Upper lobe of right lung (tissue), 1 donor: ENCODE results near the gene PLRG1. TPM values are rescaled to one million over a fixed set of nuclear protein-coding genes. Genes with fewer than 3 reads are reported as not detected.
A peak's percentile ranks its signal among the peaks of the same experiment; 100 is the strongest.

Source experiments
- ATAC-seq: fragments of 200-7000 bp; cut with Tn5 transposase; one replicate; pipeline ENCODE4 v1.9.1; 2020; ENCODE audit warnings: mild to moderate bottlenecking, moderate library complexity
- DNase-seq: peaks from one replicate; pipeline ENCODE4 v3.0.0-alpha.2; 2020
- H3K27ac ChIP-seq: fragments of 200-600 bp; one replicate; pipeline ENCODE4 v1.8.0; 2022
- H3K27me3 ChIP-seq: fragments of 200-600 bp; one replicate; pipeline ENCODE4 v1.8.0; 2022; ENCODE audit warnings: mild to moderate bottlenecking
- H3K36me3 ChIP-seq: fragments of 200-600 bp; one replicate; pipeline ENCODE4 v1.8.0; 2022
- H3K4me1 ChIP-seq: fragments of 200-600 bp; one replicate; pipeline ENCODE4 v1.8.0; 2022
- H3K4me3 ChIP-seq: fragments of 200-600 bp; one replicate; pipeline ENCODE4 v1.8.0; 2022; ENCODE audit warnings: mild to moderate bottlenecking
- H3K9me3 ChIP-seq: fragments of 200-600 bp; one replicate; pipeline ENCODE4 v1.8.0; 2022
- intact Hi-C: fragments of 100-400 bp; cut with DNase I; formaldehyde crosslinking; loops from one replicate; pipeline ENCODE4 v1.11.0; 2022
- total RNA-seq: library from RNA; stranded (reverse); fragmentation: NEBNext Ultra II Directional; extraction: Animal tissue kit (Norgen Biotek cat#: 25700); gene quantifications from one replicate; pipeline ENCODE4 v1.2.1, GENCODE V29; 2021
- TF ChIP-seq, protein P1 (sequence below): fragments of 200-600 bp; IDR thresholded peaks from one replicate; pipeline ENCODE4 v1.8.0; 2022; ENCODE audit warnings: antibody characterized with exemption
- donor health status: DM: no; HTN: yes; CAD: no; lungs with severe emphysema.

The PLRG1 gene
- total RNA-seq, 1 donor from 2014 or later = 68.8 TPM

DNA sequence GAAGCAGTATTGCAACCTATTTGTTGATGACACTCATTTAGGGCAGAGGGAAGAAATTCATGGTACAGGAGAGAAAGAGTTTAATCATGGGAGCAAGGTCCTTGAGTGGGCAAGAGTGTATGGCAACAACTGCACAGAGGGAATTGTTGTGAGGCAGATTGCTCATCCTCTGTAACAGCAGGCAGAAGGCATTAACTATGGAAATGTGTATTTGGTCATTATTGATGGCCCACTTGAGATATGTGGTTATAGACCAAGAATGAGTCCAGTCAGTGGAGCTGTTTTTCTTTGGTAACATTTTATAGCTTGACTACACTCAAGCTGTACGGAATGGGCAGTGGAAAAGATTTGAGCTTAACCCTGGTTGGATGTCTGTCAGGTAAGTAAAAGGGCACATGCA is 15.9 kb downstream of the PLRG1 start:
- Histone ChIP-seq H3K27me3 (no peaks in the 10 kb centered on the region), H3K4me3 (no peak overlapping the region), H3K27ac (no peak overlapping the region), H3K9me3 (no peaks in the 10 kb centered on the region), H3K4me1 (no peaks in the 10 kb centered on the region), H3K36me3 (peaks cover 41% of the 10 kb centered on the region)
- TF ChIP-seq, protein P1, sequence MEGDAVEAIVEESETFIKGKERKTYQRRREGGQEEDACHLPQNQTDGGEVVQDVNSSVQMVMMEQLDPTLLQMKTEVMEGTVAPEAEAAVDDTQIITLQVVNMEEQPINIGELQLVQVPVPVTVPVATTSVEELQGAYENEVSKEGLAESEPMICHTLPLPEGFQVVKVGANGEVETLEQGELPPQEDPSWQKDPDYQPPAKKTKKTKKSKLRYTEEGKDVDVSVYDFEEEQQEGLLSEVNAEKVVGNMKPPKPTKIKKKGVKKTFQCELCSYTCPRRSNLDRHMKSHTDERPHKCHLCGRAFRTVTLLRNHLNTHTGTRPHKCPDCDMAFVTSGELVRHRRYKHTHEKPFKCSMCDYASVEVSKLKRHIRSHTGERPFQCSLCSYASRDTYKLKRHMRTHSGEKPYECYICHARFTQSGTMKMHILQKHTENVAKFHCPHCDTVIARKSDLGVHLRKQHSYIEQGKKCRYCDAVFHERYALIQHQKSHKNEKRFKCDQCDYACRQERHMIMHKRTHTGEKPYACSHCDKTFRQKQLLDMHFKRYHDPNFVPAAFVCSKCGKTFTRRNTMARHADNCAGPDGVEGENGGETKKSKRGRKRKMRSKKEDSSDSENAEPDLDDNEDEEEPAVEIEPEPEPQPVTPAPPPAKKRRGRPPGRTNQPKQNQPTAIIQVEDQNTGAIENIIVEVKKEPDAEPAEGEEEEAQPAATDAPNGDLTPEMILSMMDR = no peak
- ATAC-seq (no peak), DNase-seq (no peak)
- intact Hi-C loops = no loop called here

DNA sequence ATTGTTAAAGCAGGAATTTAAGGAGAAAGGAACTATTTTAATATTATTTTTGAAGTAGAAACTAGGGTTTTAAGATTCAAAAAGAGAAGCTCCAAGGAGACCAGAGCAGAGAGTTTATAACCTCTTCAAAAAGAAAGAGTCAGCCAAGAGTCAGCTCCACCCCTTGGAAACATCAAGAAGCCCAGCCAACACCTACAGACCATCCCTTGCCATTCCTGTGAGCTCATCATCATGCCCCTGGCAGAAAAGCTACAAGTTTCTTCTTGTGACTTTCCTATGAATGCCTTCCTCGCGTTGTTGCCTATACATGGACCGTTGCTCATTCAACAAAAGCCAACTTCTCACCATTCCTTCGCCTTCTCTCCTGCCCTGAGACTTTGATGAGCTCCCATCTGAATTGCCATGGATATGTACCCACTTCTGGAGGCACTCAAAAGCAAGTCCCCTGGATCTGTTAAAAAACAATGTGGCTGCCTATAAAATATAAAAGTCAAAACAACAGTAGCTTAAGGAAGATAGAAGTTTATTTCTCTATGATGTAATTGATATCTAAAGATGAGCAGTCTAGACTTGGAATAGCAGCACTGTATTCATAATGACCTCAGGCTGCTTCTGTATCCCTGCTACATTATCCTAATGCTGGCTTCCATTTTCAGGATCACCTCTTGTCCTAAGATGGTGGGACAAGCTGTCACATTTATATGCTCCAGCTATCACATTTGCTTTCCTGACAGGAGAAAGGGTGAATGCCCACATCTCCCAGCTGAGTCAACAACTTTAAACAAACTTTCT is 20.3 kb downstream of the PLRG1 start:
- Histone ChIP-seq H3K4me3 (no peak overlapping the region), H3K4me1 (no peaks in the 10 kb centered on the region), H3K36me3 (no peaks in the 10 kb centered on the region), H3K27ac (no peak overlapping the region), H3K27me3 (no peaks in the 10 kb centered on the region), H3K9me3 (no peaks in the 10 kb centered on the region)
- TF ChIP-seq, protein P1 = no peak
- DNase-seq (no peak), ATAC-seq (no peak)
- intact Hi-C loops = no loop called here

DNA sequence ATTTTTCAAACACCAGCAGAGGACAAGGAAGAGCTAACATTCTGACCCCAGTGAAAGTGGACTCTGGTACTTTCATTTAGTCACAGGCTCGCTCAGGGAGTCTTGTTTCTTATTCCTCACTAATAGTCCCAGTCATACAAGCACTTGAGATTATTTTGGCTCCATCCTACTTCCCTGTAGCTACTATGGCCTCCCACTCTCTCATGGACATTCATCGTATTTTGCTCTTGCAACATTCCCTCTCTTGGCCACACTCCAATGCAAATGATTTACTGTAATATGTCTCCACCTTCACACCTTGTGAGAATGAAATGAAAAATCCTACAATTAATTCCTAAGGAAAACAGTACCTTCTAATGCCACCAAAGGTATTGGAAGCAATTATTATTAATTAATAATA is 21.3 kb downstream of the PLRG1 start:
- Histone ChIP-seq H3K27ac (no peak overlapping the region), H3K4me3 (no peak overlapping the region), H3K9me3 (no peaks in the 10 kb centered on the region), H3K36me3 (no peaks in the 10 kb centered on the region), H3K27me3 (no peaks in the 10 kb centered on the region), H3K4me1 (no peaks in the 10 kb centered on the region)
- intact Hi-C loops = no loop called here
- ATAC-seq (peak; percentile 65), DNase-seq (no peak)
- TF ChIP-seq, protein P1 = no peak

DNA sequence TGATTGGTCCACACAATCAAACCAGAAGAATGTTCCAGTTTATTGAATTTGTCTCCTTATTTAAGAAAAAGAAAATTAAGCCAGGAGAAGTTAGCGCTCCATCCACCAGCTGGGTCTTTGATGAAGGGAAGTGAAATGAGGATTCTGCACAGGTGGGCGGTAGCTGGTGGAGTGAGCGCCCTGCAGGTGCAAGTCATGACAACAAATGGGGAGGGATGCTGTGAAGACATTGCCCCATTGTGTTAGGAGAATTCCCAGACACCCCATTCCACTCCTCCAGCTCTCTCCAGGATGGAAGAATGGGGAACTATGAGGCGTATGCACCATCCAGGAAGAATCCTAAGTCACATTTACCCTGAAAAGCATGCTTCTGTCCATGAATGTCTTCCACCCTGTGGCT is 22.9 kb downstream of the PLRG1 start:
- intact Hi-C loops = no loop called here

DNA sequence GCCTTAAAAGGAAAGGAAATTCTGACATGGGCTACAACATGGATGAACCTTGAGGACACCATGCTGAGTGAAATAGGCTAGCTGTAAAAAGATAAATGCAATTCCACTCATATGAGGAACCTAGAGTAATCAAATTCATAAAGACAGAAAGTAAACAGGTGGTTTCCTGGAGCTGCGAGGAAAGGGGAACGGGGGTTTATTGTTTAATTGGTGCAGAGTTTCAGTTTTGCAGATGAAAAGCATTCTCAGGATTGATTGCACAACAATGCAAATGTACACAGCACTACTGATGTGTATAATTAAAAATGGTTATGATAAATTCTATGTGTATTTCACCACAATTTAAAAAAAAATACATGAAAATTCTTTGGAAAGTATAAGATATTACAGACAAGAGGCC is 24.0 kb downstream of the PLRG1 start:
- Histone ChIP-seq H3K27me3 (no peaks in the 10 kb centered on the region), H3K4me3 (no peak overlapping the region), H3K27ac (no peak overlapping the region), H3K4me1 (no peaks in the 10 kb centered on the region), H3K9me3 (no peaks in the 10 kb centered on the region), H3K36me3 (no peaks in the 10 kb centered on the region)
- TF ChIP-seq, protein P1 = no peak
- ATAC-seq = no peak
- intact Hi-C loops = no loop called here
- no peak for DNase-seq

More for the DNA sequence above, 22.9 kb downstream of the PLRG1 start:
- DNase-seq (no peak), ATAC-seq (no peak)
- Histone ChIP-seq H3K27me3 (no peaks in the 10 kb centered on the region), H3K27ac (no peak overlapping the region), H3K4me3 (no peak overlapping the region), H3K9me3 (no peaks in the 10 kb centered on the region), H3K36me3 (no peaks in the 10 kb centered on the region), H3K4me1 (no peaks in the 10 kb centered on the region)
- TF ChIP-seq, protein P1 = no peak
